Adrenal gland (tissue), 5 donors: ENCODE measurements around the gene DNAH11.

ENCODE experiments used
- CTCF ChIP-seq, 6 experiments: fragments of 450-650 bp in 4 of 6; fragments of 200-600 bp in 2 of 6; sonication (generic) in 1 of 6; IDR thresholded peaks; 1 replicate in 5 of 6; 2 replicates in 1 of 6; pipeline versions ENCODE4 v1.5.1 to v1.8.0; 2016 to 2021; ENCODE audit warnings: antibody characterized with exemption in 6 of 6, mild to moderate bottlenecking in 2 of 6, moderate library complexity in 1 of 6
- POLR2A ChIP-seq, 2 donors: fragments of 450-650 bp; IDR thresholded peaks; one replicate each; pipeline ENCODE4 v1.6.1; 2017; ENCODE audit warnings: antibody characterized with exemption in 2 of 2, mild to moderate bottlenecking in 2 of 2, moderate library complexity in 1 of 2
- donor health status: DM: no; HTN: no; CAD: no.

- TF ChIP-seq CTCF (IDR thresholded peaks at IDR 0.05), result no peak
- no peak for TF ChIP-seq POLR2A (IDR thresholded peaks at IDR 0.05)
Observed at GRCh38 chr7:21944616-21945453, 402.0 kb downstream of the DNAH11 start.
